Karpas-422 (cell line): Measurements from ENCODE around the gene ATP8B4. TPM values are rescaled to one million over a fixed set of nuclear protein-coding genes. Genes with fewer than 3 reads are reported as not detected.
A peak's percentile ranks its signal among the peaks of the same experiment; 100 is the strongest.

Source experiments
- DNase-seq: peaks from one replicate; pipeline ENCODE4 v3.0.0-alpha.2; 2015
- H2AFZ ChIP-seq: fragments of 200-600 bp; sonication (generic); 2 replicates; pipeline ENCODE4 v1.6.1; 2014; ENCODE audit warnings: antibody characterized with exemption, low read length, mixed read lengths
- H3K27ac ChIP-seq: fragments of 200-600 bp; sonication (generic); 2 replicates; pipeline ENCODE4 v1.5.1; 2014; ENCODE audit warnings: mild to moderate bottlenecking, low read length, moderate library complexity
- H3K27me3 ChIP-seq: fragments of 200-600 bp; sonication (generic); 2 replicates; pipeline ENCODE4 v1.6.1; 2014; ENCODE audit warnings: low read length, mixed read lengths
- H3K36me3 ChIP-seq: fragments of 200-600 bp; sonication (generic); 2 replicates; pipeline ENCODE4 v1.6.1; 2014; ENCODE audit warnings: low read length, mixed read lengths; ENCODE audit not compliant: insufficient read depth
- H3K4me1 ChIP-seq: fragments of 200-600 bp; sonication (generic); 2 replicates; pipeline ENCODE4 v1.6.1; 2014; ENCODE audit warnings: mild to moderate bottlenecking, low read length, mixed read lengths
- H3K4me2 ChIP-seq: fragments of 200-600 bp; sonication (generic); 2 replicates; pipeline ENCODE4 v1.6.1; 2014; ENCODE audit warnings: low read length, low read depth, mild to moderate bottlenecking; ENCODE audit not compliant: poor library complexity, severe bottlenecking
- H3K4me3 ChIP-seq: fragments of 200-600 bp; sonication (generic); 2 replicates; pipeline ENCODE4 v1.5.1; 2014; ENCODE audit warnings: mild to moderate bottlenecking, antibody characterized with exemption, low read length, mixed read lengths
- H3K79me2 ChIP-seq: fragments of 200-600 bp; sonication (generic); 2 replicates; pipeline ENCODE4 v1.6.1; 2014; ENCODE audit warnings: mild to moderate bottlenecking, low read length, mixed read lengths
- H3K9ac ChIP-seq: fragments of 200-600 bp; sonication (generic); 2 replicates; pipeline ENCODE4 v1.6.0; 2014; ENCODE audit warnings: low read length
- H3K9me2 ChIP-seq: fragments of 200-600 bp; sonication (generic), shearing (Covaris generic); replicated peaks from 2 replicates; pipeline ENCODE4 v1.6.0; 2014; ENCODE audit warnings: mild to moderate bottlenecking, low read length, moderate library complexity; ENCODE audit not compliant: insufficient read depth
- H3K9me3 ChIP-seq: fragments of 300-700, 200-600 bp; sonication (generic); 2 replicates; pipeline ENCODE4 v1.6.1; 2014; ENCODE audit warnings: low read length, mixed read lengths
- H4K20me1 ChIP-seq: fragments of 200-600 bp; sonication (generic); 2 replicates; pipeline ENCODE4 v1.6.1; 2014; ENCODE audit warnings: mild to moderate bottlenecking, antibody characterized with exemption, low read length, low read depth; ENCODE audit not compliant: insufficient read depth
- total RNA-seq: library from RNA; depleted of rRNA; stranded (reverse); fragments of >200 nt; shearing (Covaris generic); gene quantifications from 2 replicates; pipeline ENCODE4 v1.2.3, GENCODE V29; 2014; ENCODE audit warnings: low replicate concordance

Gene ATP8B4
- total RNA-seq, 1 experiment from 2014 or later = not detected

DNA sequence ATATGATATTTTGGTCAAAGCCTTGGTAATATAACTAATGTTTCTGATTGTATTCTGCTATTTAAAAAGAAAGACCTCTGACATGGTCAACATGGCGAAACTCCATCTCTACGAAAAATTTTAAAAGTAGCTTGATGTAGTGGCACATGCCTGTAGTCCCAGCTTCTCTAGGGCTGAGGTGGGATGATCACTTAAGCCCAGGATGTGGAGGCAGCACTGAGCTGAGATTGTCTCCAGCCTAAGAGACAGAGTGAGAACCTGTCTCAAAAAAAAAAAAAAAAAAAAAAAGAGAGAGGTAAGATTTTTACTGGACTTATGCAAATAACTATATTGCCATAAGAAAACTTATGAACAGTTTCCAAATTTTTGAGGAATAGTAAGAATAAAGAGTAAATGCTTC is 32.4 kb upstream of the ATP8B4 start:
- DNase-seq = no peak
- H3K4me2 ChIP-seq = no peak overlapping the region

DNA sequence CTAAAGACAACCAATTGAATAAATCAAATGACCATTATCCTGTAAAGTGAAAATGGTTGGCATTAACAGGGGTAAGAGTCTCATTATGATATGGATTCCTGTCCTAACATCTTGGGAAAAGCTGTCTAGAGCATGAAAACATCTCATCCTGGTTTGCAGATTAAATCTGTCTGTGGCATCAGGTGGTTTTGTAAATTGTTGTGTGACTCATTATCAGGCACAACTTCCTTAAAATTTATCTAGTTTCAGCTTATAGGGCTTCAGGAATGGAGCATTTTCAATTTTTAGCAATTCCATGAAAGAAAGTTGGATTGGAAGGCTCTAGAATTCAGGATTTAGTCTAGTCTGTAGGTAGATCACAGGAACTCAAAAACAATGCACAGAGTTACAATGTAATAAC is 31.8 kb upstream of the ATP8B4 start:
- Histone ChIP-seq H4K20me1 (no peaks in the 10 kb centered on the region), H3K36me3 (no peaks in the 10 kb centered on the region), H3K4me1 (no peaks in the 10 kb centered on the region), H3K27ac (no peak overlapping the region), H3K4me3 (no peak overlapping the region), H3K9me2 (no peaks in the 10 kb centered on the region), H2AFZ (no peak overlapping the region), H3K4me2 (no peak overlapping the region), H3K9me3 (no peaks in the 10 kb centered on the region), H3K79me2 (no peaks in the 10 kb centered on the region), H3K9ac (no peak overlapping the region), H3K27me3 (no peaks in the 10 kb centered on the region)
- DNase-seq = no peak

More for the DNA sequence above, 32.4 kb upstream of the ATP8B4 start:
- H3K4me3 ChIP-seq = no peak overlapping the region
- H3K9me3 ChIP-seq = no peaks in the 10 kb centered on the region
- H3K27me3 ChIP-seq = no peaks in the 10 kb centered on the region
- no peaks in the 10 kb centered on the region for H3K9me2 ChIP-seq
- H4K20me1 ChIP-seq = no peaks in the 10 kb centered on the region
- H2AFZ ChIP-seq = no peak overlapping the region
- no peak overlapping the region for H3K9ac ChIP-seq
- no peaks in the 10 kb centered on the region for H3K79me2 ChIP-seq
- H3K4me1 ChIP-seq = no peaks in the 10 kb centered on the region
- no peaks in the 10 kb centered on the region for H3K36me3 ChIP-seq
- H3K27ac ChIP-seq = no peak overlapping the region

DNA sequence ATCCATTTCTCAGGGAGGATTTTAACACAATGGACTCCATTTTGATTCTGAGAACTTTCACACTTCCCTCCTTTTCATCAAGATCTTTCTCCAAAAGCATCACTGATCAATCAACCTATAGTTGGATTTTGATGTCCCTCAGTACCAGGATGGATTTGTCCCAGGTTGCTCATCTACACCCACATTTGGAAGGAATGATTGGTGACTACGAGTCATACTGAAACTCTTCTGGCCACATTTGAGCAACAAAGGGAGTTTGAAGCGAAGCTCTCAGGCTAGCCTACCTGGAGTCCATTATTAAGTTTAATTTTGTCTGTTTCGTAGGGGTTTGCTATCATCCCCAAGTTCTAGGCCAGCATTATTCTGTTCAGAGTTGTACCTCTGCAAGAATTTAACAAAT is 31.3 kb upstream of the ATP8B4 start:
- no peak overlapping the region for H3K9ac ChIP-seq
- no peaks in the 10 kb centered on the region for H3K27me3 ChIP-seq
- H2AFZ ChIP-seq = no peak overlapping the region
- no peaks in the 10 kb centered on the region for H3K9me2 ChIP-seq
- no peaks in the 10 kb centered on the region for H3K9me3 ChIP-seq
- no peak overlapping the region for H3K27ac ChIP-seq
- H4K20me1 ChIP-seq = no peaks in the 10 kb centered on the region
- H3K4me2 ChIP-seq = no peak overlapping the region
- no peak for DNase-seq
- no peaks in the 10 kb centered on the region for H3K36me3 ChIP-seq
- no peaks in the 10 kb centered on the region for H3K79me2 ChIP-seq
- H3K4me1 ChIP-seq = no peaks in the 10 kb centered on the region
- H3K4me3 ChIP-seq = no peak overlapping the region

DNA sequence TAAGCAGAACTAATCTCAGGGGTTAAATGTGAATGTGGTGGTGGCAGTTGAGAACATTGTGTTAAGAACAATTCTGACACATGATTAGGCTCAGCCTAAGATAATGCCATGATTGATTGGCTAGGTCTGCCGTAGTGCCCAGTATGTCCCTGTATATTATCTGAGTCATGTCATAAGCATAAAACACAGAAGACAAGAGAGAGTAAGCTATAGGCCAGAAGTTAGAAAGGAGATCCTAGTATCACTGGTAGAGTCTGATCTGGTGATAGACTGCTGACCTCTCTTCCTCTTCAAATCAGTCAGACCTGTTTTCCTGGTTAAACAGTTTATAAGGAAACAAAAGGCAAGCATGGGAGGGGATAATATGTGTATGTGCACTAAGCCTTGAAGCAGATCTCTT is 30.1 kb upstream of the ATP8B4 start:
- Histone ChIP-seq H3K27ac (no peak overlapping the region), H3K27me3 (no peaks in the 10 kb centered on the region), H3K4me3 (no peak overlapping the region), H3K36me3 (no peaks in the 10 kb centered on the region), H3K9ac (no peak overlapping the region), H4K20me1 (no peaks in the 10 kb centered on the region), H3K9me2 (no peaks in the 10 kb centered on the region), H3K79me2 (no peaks in the 10 kb centered on the region), H3K4me1 (no peaks in the 10 kb centered on the region), H3K9me3 (no peaks in the 10 kb centered on the region), H2AFZ (no peak overlapping the region), H3K4me2 (no peak overlapping the region)
- DNase-seq = peak; percentile 29

DNA sequence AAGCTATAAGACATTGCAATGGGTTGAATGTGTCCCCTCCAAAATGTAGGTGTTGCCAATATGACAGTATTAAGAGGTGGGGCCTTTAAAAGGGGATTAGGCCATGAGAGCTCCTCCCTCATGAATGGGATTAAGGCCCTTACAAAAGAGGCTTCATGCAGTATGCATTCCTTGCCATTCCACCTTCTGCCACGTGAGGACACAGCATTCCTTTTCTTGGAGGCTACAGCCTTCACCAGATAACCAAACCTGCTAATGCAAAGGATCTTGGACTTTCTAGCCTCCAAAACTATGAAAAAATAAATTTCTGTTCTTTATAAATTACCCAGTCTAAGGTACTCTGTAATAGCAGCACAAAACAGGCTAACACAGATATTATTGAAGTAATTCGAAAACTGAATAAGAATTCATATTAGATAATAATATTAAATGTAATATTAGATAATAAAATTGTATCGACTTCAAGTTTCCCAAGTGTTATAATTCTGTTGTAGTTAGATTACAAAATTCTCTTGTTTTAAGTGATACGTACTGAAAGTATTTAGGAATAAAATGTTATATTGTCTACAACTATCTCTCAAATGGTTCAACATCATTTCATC is 29.4 kb upstream of the ATP8B4 start:
- Histone ChIP-seq H3K4me1 (no peaks in the 10 kb centered on the region), H3K79me2 (no peaks in the 10 kb centered on the region), H3K36me3 (no peaks in the 10 kb centered on the region), H3K9me2 (no peaks in the 10 kb centered on the region), H3K9ac (no peak overlapping the region), H3K27ac (no peak overlapping the region), H2AFZ (no peak overlapping the region), H3K9me3 (no peaks in the 10 kb centered on the region), H3K27me3 (no peaks in the 10 kb centered on the region), H3K4me2 (no peak overlapping the region), H4K20me1 (no peaks in the 10 kb centered on the region), H3K4me3 (no peak overlapping the region)
- peak; percentile 44 for DNase-seq

DNA sequence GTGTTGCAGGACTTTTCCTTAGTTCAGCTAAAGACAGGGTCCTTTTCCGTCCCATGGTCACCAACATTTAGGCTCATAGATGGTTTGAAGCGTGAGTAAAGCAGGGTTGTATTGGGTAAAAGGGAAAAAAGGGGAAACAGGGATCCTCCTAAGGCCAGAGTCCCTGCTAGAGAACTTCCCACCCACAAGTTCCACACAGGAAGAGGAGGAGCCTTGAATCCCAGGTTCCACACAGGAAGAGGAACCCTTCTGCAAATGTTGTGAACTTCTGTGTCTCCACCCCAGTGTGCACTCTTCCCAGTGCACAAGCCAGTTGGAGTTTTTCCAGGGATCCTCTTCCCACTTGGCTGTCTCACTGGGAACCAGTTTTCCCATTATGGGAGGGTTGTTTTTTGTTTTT is 27.6 kb upstream of the ATP8B4 start:
- H2AFZ ChIP-seq = no peak overlapping the region
- no peak overlapping the region for H3K27ac ChIP-seq
- no peak overlapping the region for H3K4me3 ChIP-seq
- H3K27me3 ChIP-seq = no peaks in the 10 kb centered on the region
- H4K20me1 ChIP-seq = no peaks in the 10 kb centered on the region
- H3K36me3 ChIP-seq = no peaks in the 10 kb centered on the region
- DNase-seq = no peak
- no peaks in the 10 kb centered on the region for H3K79me2 ChIP-seq
- no peak overlapping the region for H3K4me2 ChIP-seq
- H3K4me1 ChIP-seq = no peaks in the 10 kb centered on the region
- H3K9me3 ChIP-seq = no peaks in the 10 kb centered on the region
- H3K9ac ChIP-seq = no peak overlapping the region
- H3K9me2 ChIP-seq = no peaks in the 10 kb centered on the region

DNA sequence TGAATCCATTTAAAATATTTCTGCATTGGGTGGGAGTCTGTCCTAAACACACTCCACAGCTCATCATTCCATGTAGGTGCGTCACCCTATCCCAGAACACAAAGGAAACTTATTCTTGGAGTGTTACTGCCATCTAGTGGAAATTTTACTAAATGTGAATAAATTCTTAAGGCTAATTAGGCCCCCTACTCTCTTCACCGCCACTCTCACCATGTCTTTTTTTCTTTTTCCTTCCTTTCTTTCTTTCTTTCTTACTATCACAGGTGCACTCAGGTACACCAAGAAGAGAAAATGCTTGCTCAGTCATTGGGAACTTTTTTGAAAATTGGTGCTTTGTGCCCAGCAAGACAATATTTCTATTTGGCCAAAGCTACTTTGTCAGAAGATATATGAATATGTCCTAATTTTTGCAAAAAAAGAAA is 26.4 kb upstream of the ATP8B4 start:
- Histone ChIP-seq H3K27ac (no peak overlapping the region), H3K4me1 (no peaks in the 10 kb centered on the region), H3K79me2 (no peaks in the 10 kb centered on the region), H3K9me2 (no peaks in the 10 kb centered on the region), H3K4me3 (no peak overlapping the region), H3K36me3 (no peaks in the 10 kb centered on the region), H4K20me1 (no peaks in the 10 kb centered on the region), H3K9ac (no peak overlapping the region), H3K9me3 (no peaks in the 10 kb centered on the region), H3K27me3 (no peaks in the 10 kb centered on the region), H2AFZ (no peak overlapping the region), H3K4me2 (no peak overlapping the region)
- peak; percentile 82 for DNase-seq

DNA sequence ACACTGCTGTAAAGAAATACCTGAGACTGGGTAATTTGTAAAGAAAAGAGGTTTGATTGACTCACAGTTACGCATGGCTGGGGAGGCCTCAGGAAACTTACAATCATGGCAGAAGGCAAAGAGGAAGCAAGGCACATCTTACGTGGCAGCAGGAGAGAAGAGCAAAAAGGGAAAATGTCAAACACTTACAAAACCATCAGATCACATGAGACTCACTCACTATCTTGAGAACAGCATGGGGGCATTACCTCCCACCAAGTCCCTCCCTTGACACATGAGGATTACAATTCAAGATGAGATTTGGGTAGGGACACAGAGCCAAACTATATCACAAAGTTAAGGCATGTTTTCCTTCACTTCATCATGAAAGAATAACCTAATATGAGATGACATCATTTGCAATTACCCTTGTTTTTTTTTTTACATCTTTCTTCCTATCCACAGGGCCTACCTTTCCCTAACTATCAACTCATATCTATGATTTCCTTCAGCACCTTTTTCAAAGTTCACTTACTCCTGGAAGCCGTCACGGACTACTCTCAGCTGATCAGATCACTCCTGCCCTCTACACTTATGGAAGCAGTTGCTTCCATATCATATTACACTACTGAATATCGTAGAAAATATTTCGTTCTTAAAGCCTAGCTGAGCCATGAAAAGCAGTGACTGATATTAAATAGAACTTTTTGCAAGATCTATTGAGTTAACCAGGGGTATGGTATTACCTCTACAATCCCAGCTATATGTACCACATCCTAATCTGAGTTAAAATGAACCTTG is 25.5 kb upstream of the ATP8B4 start:
- Histone ChIP-seq H3K4me3 (no peak overlapping the region), H3K27ac (no peak overlapping the region), H4K20me1 (no peaks in the 10 kb centered on the region)

More for the DNA sequence above, 25.5 kb upstream of the ATP8B4 start:
- Histone ChIP-seq H3K79me2 (no peaks in the 10 kb centered on the region), H3K9ac (no peak overlapping the region), H3K4me2 (no peak overlapping the region), H3K4me1 (no peaks in the 10 kb centered on the region), H3K9me2 (no peaks in the 10 kb centered on the region), H3K27me3 (no peaks in the 10 kb centered on the region), H2AFZ (no peak overlapping the region), H3K36me3 (no peaks in the 10 kb centered on the region), H3K9me3 (no peaks in the 10 kb centered on the region)
- no peak for DNase-seq
